Stimulated activated naive CD8-positive, alpha-beta T cell treated with anti-CD3 and anti-CD28 coated beads, Interleukin-15, Interleukin-2, amounts not matched to agents 100 U/mL and 50 U/mL, for 24 hours (primary cell): ENCODE data around the gene DNAJC4.
"Not testable (repeated sequence)": the region's sequence is repeated elsewhere in the genome, so short reads cannot be mapped to it uniquely, and the experiment has no call there.

ENCODE experiments used
- ATAC-seq: fragments of 150-1000 bp; cut with Tn5 transposase; one replicate; pipeline ENCODE4 v1.10.0; 2021
- DNase-seq: peaks from one replicate; pipeline ENCODE4 v3.0.0; 2021

Gene DNAJC4

GRCh38 chr11:64245401-64245796 lies 15.1 kb downstream of the DNAJC4 start:
- ATAC-seq: no peak
- DNase-seq: no peak

GRCh38 chr11:64245797-64246620 lies 15.7 kb downstream of the DNAJC4 start:
- peak; percentile 84 for DNase-seq
- peak; percentile 12 for ATAC-seq

- DNase-seq, ATAC-seq: not testable (repeated sequence)
Observed at GRCh38 chr11:64246621-64246870, 16.2 kb downstream of the DNAJC4 start.

- DNase-seq (peak; percentile 90), ATAC-seq (peak; percentile 54)
Observed at GRCh38 chr11:64246871-64247728, 16.8 kb downstream of the DNAJC4 start, which contains the start of gene PPP1R14B. PPP1R14B (minus strand) TSS chr11:64246943; CDS start chr11:64246673, 270 bp downstream.

- DNase-seq (no peak), ATAC-seq (no peak)
Observed at GRCh38 chr11:64247729-64248531, 17.6 kb downstream of the DNAJC4 start.

GRCh38 chr11:64248578-64248977 lies 18.2 kb downstream of the DNAJC4 start:
- ATAC-seq: no peak

GRCh38 chr11:64249038-64249437 lies 18.7 kb downstream of the DNAJC4 start:
- DNase-seq (no peak), ATAC-seq (no peak)

More at GRCh38 chr11:64248578-64248977, 18.2 kb downstream of the DNAJC4 start:
- DNase-seq: no peak

- no peak for ATAC-seq
- no peak for DNase-seq
Observed at GRCh38 chr11:64249563-64250414, 19.4 kb downstream of the DNAJC4 start.

- ATAC-seq (no peak), DNase-seq (no peak)
Observed at GRCh38 chr11:64250415-64251015, 20.2 kb downstream of the DNAJC4 start.

GRCh38 chr11:64251016-64251752 lies 20.8 kb downstream of the DNAJC4 start, which contains the start of gene PLCB3:
PLCB3 (plus strand) TSS chr11:64251530; CDS start chr11:64251650, 120 bp downstream.
- ATAC-seq (peak; percentile 67), DNase-seq (peak; percentile 75)

GRCh38 chr11:64251753-64252002 lies 21.3 kb downstream of the DNAJC4 start:
- no peak for DNase-seq
- ATAC-seq: no peak

GRCh38 chr11:64252003-64252872 lies 21.9 kb downstream of the DNAJC4 start:
- ATAC-seq (no peak), DNase-seq (peak; percentile 52)

- DNase-seq (no peak), ATAC-seq (no peak)
Observed at GRCh38 chr11:64253043-64253442, 22.7 kb downstream of the DNAJC4 start.

- DNase-seq (no peak), ATAC-seq (no peak)
Observed at GRCh38 chr11:64253481-64253880, 23.1 kb downstream of the DNAJC4 start.

GRCh38 chr11:64254326-64254725 lies 24.0 kb downstream of the DNAJC4 start:
- DNase-seq: no peak

GRCh38 chr11:64255135-64256128 lies 25.1 kb downstream of the DNAJC4 start:
- ATAC-seq (no peak), DNase-seq (no peak)

More at GRCh38 chr11:64254326-64254725, 24.0 kb downstream of the DNAJC4 start:
- ATAC-seq: no peak

- ATAC-seq (no peak), DNase-seq (no peak)
Observed at GRCh38 chr11:64256300-64256699, 26.0 kb downstream of the DNAJC4 start.

- ATAC-seq (no peak), DNase-seq (no peak)
Observed at GRCh38 chr11:64258356-64258755, 28.0 kb downstream of the DNAJC4 start.
